ENCODE results near the gene ATOH1. TPM values are rescaled to one million over a fixed set of nuclear protein-coding genes. Genes with fewer than 3 reads are reported as not detected.

The ATOH1 gene
- total and polyA plus RNA-seq, 4 experiments from 2014 or later: not detected

- no peaks in the 10 kb centered on the region for H3K36me3 Mint-ChIP-seq
- no peaks in the 10 kb centered on the region for H3K4me1 Mint-ChIP-seq
- no peak overlapping the region for H3K4me3 ChIP-seq (ENCODE audit: low read length in 2 of 2)
- H3K9me3 Mint-ChIP-seq: peaks cover 0 to 9% (median 1%) of the 10 kb centered on the region in 8 donors
- peaks cover 2 to 4% of the 10 kb centered on the region in 2 donors for H3K27me3 Mint-ChIP-seq
- H3K9me3 ChIP-seq (ENCODE audit: control insufficient read depth in 1 of 2, low read length in 2 of 2): no peaks in the 10 kb centered on the region
- H3K36me3 ChIP-seq (ENCODE audit: insufficient read depth, low read length): no peaks in the 10 kb centered on the region
- no peak overlapping the region for H3K27ac ChIP-seq (ENCODE audit: low read depth, low read length)
- H3K27ac Mint-ChIP-seq: no peak overlapping the region
- H3K27me3 ChIP-seq (ENCODE audit: insufficient read depth, low read length): no peaks in the 10 kb centered on the region
- ChIA-PET CTCF (ENCODE audit: partially characterized antibody) (no interaction called here), POLR2A (ENCODE audit: partially characterized antibody) (no interaction called here)
- no peak for DNase-seq
- intact Hi-C loops (cut with micrococcal nuclease): no loop called here
- H3K4me3 Mint-ChIP-seq: no peak overlapping the region
- no peaks in the 10 kb centered on the region for H3K4me1 ChIP-seq (ENCODE audit: insufficient read depth, low read length)
Observed at GRCh38 chr4:93839704-93840103, 11.2 kb downstream of the ATOH1 start.

- no peak overlapping the region for H3K27ac Mint-ChIP-seq
- H3K4me3 Mint-ChIP-seq: no peak overlapping the region
- no peak overlapping the region for H3K27ac ChIP-seq (ENCODE audit: low read depth, low read length)
- intact Hi-C loops (cut with micrococcal nuclease): no loop called here
- H3K9me3 ChIP-seq (ENCODE audit: control insufficient read depth in 1 of 2, low read length in 2 of 2): no peaks in the 10 kb centered on the region
- peaks cover 0 to 2% of the 10 kb centered on the region in 2 donors for H3K27me3 Mint-ChIP-seq
- H3K36me3 Mint-ChIP-seq: no peaks in the 10 kb centered on the region
- CTCF ChIA-PET (ENCODE audit: partially characterized antibody): no interaction called here
- no peak overlapping the region for H3K4me3 ChIP-seq (ENCODE audit: low read length in 2 of 2)
- POLR2A ChIA-PET (ENCODE audit: partially characterized antibody): no interaction called here
- no peaks in the 10 kb centered on the region for H3K4me1 ChIP-seq (ENCODE audit: insufficient read depth, low read length)
- H3K27me3 ChIP-seq (ENCODE audit: insufficient read depth, low read length): no peaks in the 10 kb centered on the region
- no peaks in the 10 kb centered on the region for H3K4me1 Mint-ChIP-seq
- peaks cover 0 to 9% (median 3%) of the 10 kb centered on the region in 8 donors for H3K9me3 Mint-ChIP-seq
- DNase-seq: no peak
- no peaks in the 10 kb centered on the region for H3K36me3 ChIP-seq (ENCODE audit: insufficient read depth, low read length)
Observed at GRCh38 chr4:93841803-93842345, 13.3 kb downstream of the ATOH1 start.

GRCh38 chr4:93842601-93843252, 14.2 kb downstream of the ATOH1 start:
- POLR2A ChIA-PET (ENCODE audit: partially characterized antibody): no interaction called here

GRCh38 chr4:93843772-93844171, 15.2 kb downstream of the ATOH1 start:
- no peak overlapping the region for H3K27ac Mint-ChIP-seq
- H3K36me3 Mint-ChIP-seq: no peaks in the 10 kb centered on the region
- ChIA-PET CTCF (ENCODE audit: partially characterized antibody) (no interaction called here), POLR2A (ENCODE audit: partially characterized antibody) (no interaction called here)
- H3K27me3 Mint-ChIP-seq: peaks cover 0 to 2% of the 10 kb centered on the region in 2 donors
- DNase-seq: no peak
- Histone ChIP-seq H3K4me3 (ENCODE audit: low read length in 2 of 2) (no peak overlapping the region), H3K36me3 (ENCODE audit: insufficient read depth, low read length) (no peaks in the 10 kb centered on the region), H3K9me3 (ENCODE audit: control insufficient read depth in 1 of 2, low read length in 2 of 2) (no peaks in the 10 kb centered on the region), H3K27ac (ENCODE audit: low read depth, low read length) (no peak overlapping the region), H3K4me1 (ENCODE audit: insufficient read depth, low read length) (no peaks in the 10 kb centered on the region), H3K27me3 (ENCODE audit: insufficient read depth, low read length) (no peaks in the 10 kb centered on the region)
- peaks cover 0 to 9% (median 5%) of the 10 kb centered on the region in 8 donors for H3K9me3 Mint-ChIP-seq
- intact Hi-C loops (cut with micrococcal nuclease): no loop called here
- no peaks in the 10 kb centered on the region for H3K4me1 Mint-ChIP-seq
- H3K4me3 Mint-ChIP-seq: no peak overlapping the region

More at GRCh38 chr4:93842601-93843252, 14.2 kb downstream of the ATOH1 start:
- Mint-ChIP-seq H3K4me1 (no peaks in the 10 kb centered on the region), H3K27me3 (peaks cover 0 to 2% of the 10 kb centered on the region in 2 donors), H3K27ac (no peak overlapping the region), H3K36me3 (no peaks in the 10 kb centered on the region), H3K9me3 (peaks cover 0 to 9% (median 5%) of the 10 kb centered on the region in 8 donors), H3K4me3 (no peak overlapping the region)
- Histone ChIP-seq H3K4me3 (ENCODE audit: low read length in 2 of 2) (no peak overlapping the region), H3K9me3 (ENCODE audit: control insufficient read depth in 1 of 2, low read length in 2 of 2) (no peaks in the 10 kb centered on the region), H3K4me1 (ENCODE audit: insufficient read depth, low read length) (no peaks in the 10 kb centered on the region), H3K27me3 (ENCODE audit: insufficient read depth, low read length) (no peaks in the 10 kb centered on the region), H3K27ac (ENCODE audit: low read depth, low read length) (no peak overlapping the region), H3K36me3 (ENCODE audit: insufficient read depth, low read length) (no peaks in the 10 kb centered on the region)
- intact Hi-C loops (cut with micrococcal nuclease): no loop called here
- CTCF ChIA-PET (ENCODE audit: partially characterized antibody): no interaction called here
- no peak for DNase-seq

- no peaks in the 10 kb centered on the region for H3K4me1 Mint-ChIP-seq
- Histone ChIP-seq H3K4me3 (ENCODE audit: low read length in 2 of 2) (no peak overlapping the region), H3K27me3 (ENCODE audit: insufficient read depth, low read length) (no peaks in the 10 kb centered on the region), H3K36me3 (ENCODE audit: insufficient read depth, low read length) (no peaks in the 10 kb centered on the region), H3K9me3 (ENCODE audit: control insufficient read depth in 1 of 2, low read length in 2 of 2) (no peaks in the 10 kb centered on the region), H3K27ac (ENCODE audit: low read depth, low read length) (no peak overlapping the region), H3K4me1 (ENCODE audit: insufficient read depth, low read length) (no peaks in the 10 kb centered on the region)
- H3K9me3 Mint-ChIP-seq: peaks cover 0 to 5% (median 1%) of the 10 kb centered on the region in 8 donors
- CTCF ChIA-PET (ENCODE audit: partially characterized antibody): no interaction called here
- no peaks in the 10 kb centered on the region for H3K36me3 Mint-ChIP-seq
- DNase-seq: no peak
- POLR2A ChIA-PET (ENCODE audit: partially characterized antibody): no interaction called here
- intact Hi-C loops (cut with micrococcal nuclease): no loop called here
- H3K4me3 Mint-ChIP-seq: no peak overlapping the region
- H3K27me3 Mint-ChIP-seq: no peaks in the 10 kb centered on the region
- no peak overlapping the region for H3K27ac Mint-ChIP-seq
Observed at GRCh38 chr4:93852680-93853079, 24.1 kb downstream of the ATOH1 start.

- POLR2A ChIA-PET (ENCODE audit: partially characterized antibody): no interaction called here
- H3K27me3 Mint-ChIP-seq: no peaks in the 10 kb centered on the region
Observed at GRCh38 chr4:93855926-93856325, 27.4 kb downstream of the ATOH1 start.

GRCh38 chr4:93865650-93866049, 37.1 kb downstream of the ATOH1 start:
- H3K27me3 ChIP-seq (ENCODE audit: insufficient read depth, low read length): no peaks in the 10 kb centered on the region
- ChIA-PET POLR2A (ENCODE audit: partially characterized antibody) (no interaction called here), CTCF (ENCODE audit: partially characterized antibody) (interaction anchor here (0.6 kb wide), 1 partner anchor 16 kb away, joined by 3 read pairs; no protein-coding TSS in a partner anchor)
- Mint-ChIP-seq H3K9me3 (peaks cover 0 to 7% (median 1%) of the 10 kb centered on the region in 8 donors), H3K27ac (no peak overlapping the region), H3K4me1 (no peaks in the 10 kb centered on the region), H3K4me3 (no peak overlapping the region), H3K27me3 (no peaks in the 10 kb centered on the region), H3K36me3 (no peaks in the 10 kb centered on the region)
- no peaks in the 10 kb centered on the region for H3K4me1 ChIP-seq (ENCODE audit: insufficient read depth, low read length)
- no peak for DNase-seq
- no peak overlapping the region for H3K27ac ChIP-seq (ENCODE audit: low read depth, low read length)
- no peaks in the 10 kb centered on the region for H3K36me3 ChIP-seq (ENCODE audit: insufficient read depth, low read length)
- no peaks in the 10 kb centered on the region for H3K9me3 ChIP-seq (ENCODE audit: control insufficient read depth in 1 of 2, low read length in 2 of 2)
- intact Hi-C loops (cut with micrococcal nuclease): no loop called here
- no peak overlapping the region for H3K4me3 ChIP-seq (ENCODE audit: low read length in 2 of 2)

More at GRCh38 chr4:93855926-93856325, 27.4 kb downstream of the ATOH1 start:
- H3K27ac ChIP-seq (ENCODE audit: low read depth, low read length): no peak overlapping the region
- no peaks in the 10 kb centered on the region for H3K4me1 Mint-ChIP-seq
- H3K27me3 ChIP-seq (ENCODE audit: insufficient read depth, low read length): no peaks in the 10 kb centered on the region
- H3K4me1 ChIP-seq (ENCODE audit: insufficient read depth, low read length): no peaks in the 10 kb centered on the region
- H3K4me3 Mint-ChIP-seq: no peak overlapping the region
- no peak overlapping the region for H3K27ac Mint-ChIP-seq
- H3K9me3 ChIP-seq (ENCODE audit: control insufficient read depth in 1 of 2, low read length in 2 of 2): no peaks in the 10 kb centered on the region
- H3K4me3 ChIP-seq (ENCODE audit: low read length in 2 of 2): no peak overlapping the region
- DNase-seq: no peak
- peaks cover 0 to 5% (median 2%) of the 10 kb centered on the region in 8 donors for H3K9me3 Mint-ChIP-seq
- CTCF ChIA-PET (ENCODE audit: partially characterized antibody): no interaction called here
- H3K36me3 ChIP-seq (ENCODE audit: insufficient read depth, low read length): no peaks in the 10 kb centered on the region
- H3K36me3 Mint-ChIP-seq: no peaks in the 10 kb centered on the region
- intact Hi-C loops (cut with micrococcal nuclease): no loop called here

Data from CD4-positive, alpha-beta memory T cell (primary cell).